Measurements from ENCODE around the gene ATL1. TPM values are rescaled to one million over a fixed set of nuclear protein-coding genes. Genes with fewer than 3 reads are reported as not detected.

Gene ATL1
- total and polyA plus RNA-seq, 2 of the 8 experiments (the other 6 are each of a cell fraction or from before 2014, with no cell fraction given), result 4.0 to 5.9 TPM

DNA sequence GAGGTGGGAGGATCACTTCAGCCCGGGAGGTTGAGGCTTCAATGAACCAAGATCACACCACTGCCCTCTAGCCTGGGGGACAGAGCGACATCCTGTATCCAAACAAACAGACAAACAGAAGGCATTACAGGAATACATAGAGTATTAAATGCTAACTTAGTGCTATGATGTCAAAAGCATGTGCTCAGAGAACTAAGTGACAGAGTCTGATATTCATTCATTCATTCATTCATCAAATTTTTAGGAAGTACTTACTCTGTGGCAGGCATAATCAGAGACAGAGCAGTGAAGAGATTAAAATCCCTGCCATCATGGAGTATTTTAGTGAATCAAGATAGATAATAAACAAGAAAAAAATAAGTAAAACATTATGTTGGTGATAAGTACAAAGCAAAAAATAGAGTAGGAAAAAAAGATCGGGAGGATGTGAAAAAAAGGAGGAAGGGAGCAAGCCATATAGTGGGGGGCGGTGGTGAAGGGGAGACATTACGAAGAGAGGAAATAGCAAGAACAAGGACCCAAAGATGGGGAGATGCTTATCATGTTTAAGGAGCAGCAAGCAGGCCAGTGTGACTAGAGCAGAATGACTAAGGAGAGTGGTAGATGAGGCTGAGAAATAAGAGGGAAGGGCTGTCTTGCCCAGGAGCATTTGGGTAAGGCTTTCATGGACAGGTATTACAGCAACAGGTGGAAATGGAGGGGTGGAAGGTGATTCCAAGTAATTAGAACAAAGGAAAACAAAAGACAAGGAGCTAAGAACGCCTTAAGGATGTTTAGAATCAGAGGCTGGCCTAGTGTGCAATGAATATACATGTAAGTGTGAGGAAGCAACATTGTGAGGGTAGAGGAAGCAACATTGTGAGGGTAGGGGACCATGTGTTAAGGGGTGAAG lies 30.4 kb upstream of the ATL1 start:
- H3K4me3 ChIP-seq (ENCODE audit: extremely low read depth in 1 of 4, insufficient read depth in 2 of 4, low read depth in 3 of 4, low read length in 4 of 4), result peak overlapping the region in 2 of 4 experiments; percentile 4 to 91; a peak in 1 of 8 replicates
- POLR2A ChIA-PET (ENCODE audit: partially characterized antibody), result interaction anchor here (1.4 to 1.5 kb wide), 2 partner anchors 11 to 15 kb away, joined by 3 read pairs; no protein-coding TSS in a partner anchor
- peak overlapping the region; percentile 84; the same call in 1 of the 2 replicates for H2BK12ac ChIP-seq (ENCODE audit: low read depth, low read length)
- H3K79me2 ChIP-seq (ENCODE audit: control insufficient read depth in 1 of 2, insufficient read depth in 2 of 2, low read length in 2 of 2), result peaks cover 13 to 71% of the 10 kb centered on the region in 2 experiments
- peak overlapping the region; percentile 47 to 77 for H3K4me2 ChIP-seq (ENCODE audit: insufficient read depth in 1 of 2, low read depth in 2 of 2, low read length in 2 of 2)
- peaks cover 11% of the 10 kb centered on the region for H3K23me2 ChIP-seq (ENCODE audit: low read depth, low read length)
- no peak overlapping the region for H4K5ac ChIP-seq (ENCODE audit: insufficient read length, low read depth, low read length)
- peaks cover 0 to 10% of the 10 kb centered on the region in 2 experiments for H4K20me1 ChIP-seq (replicated peaks in 1 of 2; ENCODE audit: control insufficient read depth in 1 of 2, insufficient read depth in 2 of 2, low read length in 2 of 2)
- no peak overlapping the region for H3K23ac ChIP-seq (ENCODE audit: insufficient read length)
- FAIRE-seq, result no peak
- no peak overlapping the region for H3K14ac ChIP-seq (ENCODE audit: insufficient read length)
- peaks cover 0 to 6% (median 5%) of the 10 kb centered on the region in 4 experiments; a peak in 3 of 7 replicates for H3K4me1 ChIP-seq (replicated peaks in 1 of 4; ENCODE audit: control insufficient read depth in 3 of 4, insufficient read depth in 4 of 4, low read length in 3 of 4)
- peaks cover 0 to 1% (median 0%) of the 10 kb centered on the region in 4 experiments; a peak in 1 of 7 replicates for H3K27me3 ChIP-seq (replicated peaks in 1 of 4; ENCODE audit: control insufficient read depth in 3 of 4, extremely low read depth in 1 of 4, insufficient read depth in 3 of 4, low read length in 3 of 4)
- H2BK120ac ChIP-seq (replicated peaks; ENCODE audit: low read depth, low read length), result no peak overlapping the region
- H3K36me3 ChIP-seq (ENCODE audit: control insufficient read depth in 2 of 4, insufficient read depth in 4 of 4, low read length in 3 of 4), result no peaks in the 10 kb centered on the region; a peak in 1 of 8 replicates
- H3K18ac ChIP-seq (ENCODE audit: extremely low read depth, low read length), result no peak overlapping the region
- no peak overlapping the region; a peak in 1 of 7 replicates for H3K9ac ChIP-seq (replicated peaks in 1 of 4; ENCODE audit: extremely low read depth in 1 of 4, low read depth in 3 of 4, low read length in 3 of 4)
- CTCF ChIA-PET (ENCODE audit: partially characterized antibody), result interaction anchor here (0.9 to 1.2 kb wide), 2 partner anchors 13 to 211 kb away, joined by 3 to 6 read pairs; no protein-coding TSS in a partner anchor
- 0 out of 2 replicates have a peak overlapping the region, but pooled peaks have one; percentile 71 for H2AK5ac ChIP-seq (ENCODE audit: low read depth, low read length)
- no peak overlapping the region for H3K56ac ChIP-seq (replicated peaks; ENCODE audit: insufficient read length, low read depth, low read length)
- no peak overlapping the region for H3K27ac ChIP-seq (ENCODE audit: low read depth, low read length)
- H2AFZ ChIP-seq (ENCODE audit: low read length), result no peak overlapping the region
- H4K91ac ChIP-seq (replicated peaks; ENCODE audit: insufficient read length, low read length), result no peak overlapping the region
- no peak overlapping the region for H4K8ac ChIP-seq (ENCODE audit: extremely low read depth, insufficient read depth, low read length)
- H2BK5ac ChIP-seq (ENCODE audit: low read depth, low read length), result no peak overlapping the region
- TF ChIP-seq NRF1 (IDR thresholded peaks at IDR 0.05; ENCODE audit: low read depth, low read length), result no peak
- no peak overlapping the region for H2BK15ac ChIP-seq (ENCODE audit: low read length)
- no peaks in the 10 kb centered on the region for H3K9me3 ChIP-seq (ENCODE audit: insufficient read depth in 2 of 2, low read depth in 1 of 2, low read length in 1 of 2)
- 0 out of 2 replicates have a peak overlapping the region, but pooled peaks have one; percentile 37 for H2BK20ac ChIP-seq (ENCODE audit: low read length)
- no peak for DNase-seq (ENCODE audit: low read depth in 1 of 2, low spot score in 2 of 2)
- 0 out of 2 replicates have a peak, but pooled peaks cover 3% of the 10 kb centered on the region for H3K79me1 ChIP-seq (ENCODE audit: low read depth, low read length)
- WGBS, 2 experiments (ENCODE audit: extremely low coverage in 1 of 2, insufficient coverage in 1 of 2, insufficient read length in 1 of 2, insufficient replicate concordance in 2 of 2, low coverage in 1 of 2, low lambda C conversion rate in 2 of 2, missing lambda C conversion rate in 1 of 2), result 85 to 100% methylated on average over 1 to 6 of the region's 6 CpGs
- no peak overlapping the region for H3K4ac ChIP-seq (replicated peaks; ENCODE audit: insufficient read length, low read depth, low read length)

Data from H1 (cell line).